Type B pancreatic cell (in vitro differentiated cells): ENCODE results near the gene XRCC5. TPM values are rescaled to one million over a fixed set of nuclear protein-coding genes. Genes with fewer than 3 reads are reported as not detected.

ENCODE experiments used
- DNase-seq: peaks from one replicate; pipeline ENCODE4 v3.0.0; 2021; ENCODE audit warnings: mixed read lengths; ENCODE audit not compliant: unreplicated experiment; ENCODE audit errors: extremely low spot score
- H3K27ac Mint-ChIP-seq: 2 replicates; pipeline ENCODE4 v1.8.0; 2021; ENCODE audit warnings: mild to moderate bottlenecking, mixed read lengths
- H3K27me3 Mint-ChIP-seq: 2 replicates; pipeline ENCODE4 v1.8.0; 2021; ENCODE audit warnings: mixed read lengths
- H3K36me3 Mint-ChIP-seq: 2 replicates; pipeline ENCODE4 v1.8.0; 2021; ENCODE audit warnings: mixed read lengths
- H3K4me1 Mint-ChIP-seq: one replicate; pipeline ENCODE4 v1.8.0; 2021; ENCODE audit warnings: mixed read lengths; ENCODE audit not compliant: unreplicated experiment
- H3K4me3 Mint-ChIP-seq: 2 replicates; pipeline ENCODE4 v1.8.0; 2021; ENCODE audit warnings: mild to moderate bottlenecking, mixed read lengths
- H3K9me3 Mint-ChIP-seq: 2 replicates; pipeline ENCODE4 v1.8.0; 2021; ENCODE audit warnings: mixed read lengths
- CTCF ChIP-seq: fragments of 200-600 bp; sonication (generic); conservative IDR thresholded peaks from 2 replicates; pipeline ENCODE4 v1.5.0; 2021; ENCODE audit warnings: antibody characterized with exemption, mild to moderate bottlenecking
- total RNA-seq: library from RNA; stranded (reverse); gene quantifications from 2 replicates; pipeline ENCODE4 v1.2.1, GENCODE V29; 2021; ENCODE audit warnings: low replicate concordance

XRCC5 gene
- total RNA-seq, 1 donor from 2014 or later = 349 TPM

GRCh38 chr2:216148983-216149382, 39.8 kb downstream of the XRCC5 start:
- H3K36me3 Mint-ChIP-seq = peaks cover 41% of the 10 kb centered on the region
- no peak for DNase-seq
- H3K9me3 Mint-ChIP-seq = no peaks in the 10 kb centered on the region
- H3K27ac Mint-ChIP-seq = no peak overlapping the region
- H3K4me1 Mint-ChIP-seq = no peaks in the 10 kb centered on the region
- no peak for TF ChIP-seq CTCF
- H3K4me3 Mint-ChIP-seq = no peak overlapping the region
- no peaks in the 10 kb centered on the region for H3K27me3 Mint-ChIP-seq

- H3K36me3 Mint-ChIP-seq = peaks cover 45% of the 10 kb centered on the region
- H3K9me3 Mint-ChIP-seq = no peaks in the 10 kb centered on the region
- no peak for DNase-seq
- H3K4me1 Mint-ChIP-seq = no peaks in the 10 kb centered on the region
- no peak overlapping the region for H3K27ac Mint-ChIP-seq
- no peak overlapping the region for H3K4me3 Mint-ChIP-seq
- no peaks in the 10 kb centered on the region for H3K27me3 Mint-ChIP-seq
- no peak for TF ChIP-seq CTCF
Observed at GRCh38 chr2:216149741-216150140, 40.6 kb downstream of the XRCC5 start.

GRCh38 chr2:216151313-216152025, 42.3 kb downstream of the XRCC5 start:
- peak; percentile 26 for TF ChIP-seq CTCF
- Mint-ChIP-seq H3K9me3 (no peaks in the 10 kb centered on the region), H3K4me1 (no peaks in the 10 kb centered on the region), H3K27ac (peak overlapping the region; percentile 31), H3K27me3 (no peaks in the 10 kb centered on the region), H3K4me3 (no peak overlapping the region), H3K36me3 (peaks cover 59% of the 10 kb centered on the region)
- no peak for DNase-seq

- no peak overlapping the region for H3K27ac Mint-ChIP-seq
- no peaks in the 10 kb centered on the region for H3K9me3 Mint-ChIP-seq
- H3K27me3 Mint-ChIP-seq = no peaks in the 10 kb centered on the region
- H3K4me1 Mint-ChIP-seq = no peaks in the 10 kb centered on the region
- no peak overlapping the region for H3K4me3 Mint-ChIP-seq
- DNase-seq = no peak
- peaks cover 56% of the 10 kb centered on the region for H3K36me3 Mint-ChIP-seq
- no peak for TF ChIP-seq CTCF
Observed at GRCh38 chr2:216155954-216156353, 46.8 kb downstream of the XRCC5 start.

- Mint-ChIP-seq H3K9me3 (no peaks in the 10 kb centered on the region), H3K36me3 (peaks cover 49% of the 10 kb centered on the region), H3K27ac (no peak overlapping the region), H3K4me1 (no peaks in the 10 kb centered on the region), H3K4me3 (no peak overlapping the region), H3K27me3 (no peaks in the 10 kb centered on the region)
- no peak for DNase-seq
- no peak for TF ChIP-seq CTCF
Observed at GRCh38 chr2:216156822-216157221, 47.7 kb downstream of the XRCC5 start.
